Measurements from ENCODE around the gene C10orf95.
"Not testable (repeated sequence)": the region's sequence is repeated elsewhere in the genome, so short reads cannot be mapped to it uniquely, and the experiment has no call there.

DNA sequence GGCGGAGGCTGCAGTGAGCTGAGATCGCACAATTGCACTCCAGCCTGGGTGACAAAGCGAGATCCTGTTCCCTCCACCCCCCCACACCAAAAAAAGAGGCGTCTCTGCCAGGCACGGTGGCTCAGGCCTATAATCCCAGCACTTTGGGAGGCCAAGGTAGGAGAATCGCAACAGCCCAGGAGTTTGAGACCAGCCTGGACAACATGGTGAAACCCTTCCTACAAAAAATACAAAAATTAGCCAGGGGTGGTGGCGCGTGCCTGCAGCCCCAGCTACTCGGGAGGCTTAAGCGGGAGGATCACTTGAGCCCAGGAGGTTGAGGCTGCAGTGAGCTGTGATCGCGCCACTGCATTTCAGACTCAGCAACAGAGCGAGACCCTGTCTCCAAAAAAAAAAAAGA, 49.3 kb upstream of the C10orf95 start:
- TF ChIP-seq, protein P1, sequence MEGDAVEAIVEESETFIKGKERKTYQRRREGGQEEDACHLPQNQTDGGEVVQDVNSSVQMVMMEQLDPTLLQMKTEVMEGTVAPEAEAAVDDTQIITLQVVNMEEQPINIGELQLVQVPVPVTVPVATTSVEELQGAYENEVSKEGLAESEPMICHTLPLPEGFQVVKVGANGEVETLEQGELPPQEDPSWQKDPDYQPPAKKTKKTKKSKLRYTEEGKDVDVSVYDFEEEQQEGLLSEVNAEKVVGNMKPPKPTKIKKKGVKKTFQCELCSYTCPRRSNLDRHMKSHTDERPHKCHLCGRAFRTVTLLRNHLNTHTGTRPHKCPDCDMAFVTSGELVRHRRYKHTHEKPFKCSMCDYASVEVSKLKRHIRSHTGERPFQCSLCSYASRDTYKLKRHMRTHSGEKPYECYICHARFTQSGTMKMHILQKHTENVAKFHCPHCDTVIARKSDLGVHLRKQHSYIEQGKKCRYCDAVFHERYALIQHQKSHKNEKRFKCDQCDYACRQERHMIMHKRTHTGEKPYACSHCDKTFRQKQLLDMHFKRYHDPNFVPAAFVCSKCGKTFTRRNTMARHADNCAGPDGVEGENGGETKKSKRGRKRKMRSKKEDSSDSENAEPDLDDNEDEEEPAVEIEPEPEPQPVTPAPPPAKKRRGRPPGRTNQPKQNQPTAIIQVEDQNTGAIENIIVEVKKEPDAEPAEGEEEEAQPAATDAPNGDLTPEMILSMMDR (IDR thresholded peaks at IDR 0.05) = not testable (repeated sequence)
- not testable (repeated sequence) for TF ChIP-seq POLR2A (IDR thresholded peaks at IDR 0.05)

Data from heart left ventricle (tissue), 13 donors.